ENCODE measurements around the gene DLL1. TPM values are rescaled to one million over a fixed set of nuclear protein-coding genes. Genes with fewer than 3 reads are reported as not detected.
A peak's percentile ranks its signal among the peaks of the same experiment; 100 is the strongest.

DLL1 gene
- polyA plus RNA-seq, 3 donors, result 0.17 TPM; not detected in 2

DNA sequence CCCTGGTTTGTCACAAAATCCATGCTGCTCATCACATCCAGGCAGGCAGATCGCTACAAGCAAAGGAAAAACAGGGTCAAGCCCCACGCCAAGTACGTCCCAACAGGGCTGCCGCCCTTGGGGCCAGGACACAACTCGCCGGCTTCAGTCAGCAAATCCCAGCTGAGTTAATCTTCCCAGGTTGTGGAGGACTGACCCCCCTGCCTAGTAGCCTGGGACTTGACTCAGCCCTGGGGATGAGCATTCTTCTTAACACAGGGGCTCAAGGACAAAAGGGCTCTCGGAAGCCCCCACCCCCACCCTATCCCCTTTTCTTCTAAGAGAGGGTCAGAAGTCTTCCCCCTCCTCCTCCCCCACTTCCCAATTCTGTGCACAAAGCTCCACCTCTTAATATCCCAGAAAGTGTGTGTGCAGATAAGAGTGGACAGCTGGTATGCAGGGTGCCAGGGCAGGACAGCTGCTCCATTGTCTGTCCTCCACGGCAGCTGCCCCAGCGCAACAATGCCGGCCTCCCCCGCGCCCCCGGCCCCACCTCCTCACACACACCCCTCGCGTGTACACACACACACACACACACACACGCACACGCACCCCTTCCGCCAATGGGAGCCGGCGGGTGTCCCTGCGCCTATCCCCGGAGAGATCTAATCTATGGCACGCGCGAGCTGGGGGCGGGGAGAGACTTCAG is 4.5 kb downstream of the DLL1 start:
- intact Hi-C loops (cut with micrococcal nuclease), result no loop called here
- H3K4me3 Mint-ChIP-seq, result peak overlapping the region in 1 of 2 donors; percentile 68
- H3K9me3 ChIP-seq (replicated peaks in 1 of 2; ENCODE audit: control insufficient read depth in 1 of 2, insufficient read depth in 1 of 2, low read length in 2 of 2), result peaks cover 0 to 19% of the 10 kb centered on the region in 2 donors

DNA sequence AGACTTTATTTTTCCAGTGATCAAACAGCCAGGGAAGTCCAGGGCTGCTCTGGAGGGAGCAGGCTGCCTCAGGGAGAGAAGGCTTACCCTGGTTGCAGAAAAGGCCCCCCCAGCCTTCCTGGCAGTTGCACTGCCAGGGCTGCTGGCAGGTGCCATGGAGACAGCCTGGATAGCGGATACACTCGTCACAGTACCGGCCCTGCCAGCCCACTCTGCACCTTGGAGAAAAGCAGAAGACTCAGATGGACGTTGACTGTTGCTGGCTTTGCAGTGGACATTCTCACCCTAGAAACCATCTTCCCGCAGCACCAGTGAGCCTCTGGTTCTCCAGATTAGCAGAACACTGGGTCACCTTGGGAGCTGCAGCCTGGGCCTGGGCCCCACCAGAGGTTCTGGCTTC is 5.4 kb downstream of the DLL1 start:
- H3K4me3 ChIP-seq (replicated peaks in 1 of 3; ENCODE audit: low read depth in 2 of 3, low read length in 3 of 3), result no peak overlapping the region
- H2AFZ ChIP-seq (ENCODE audit: insufficient read depth, low read depth, low read length, poor library complexity, severe bottlenecking), result no peak overlapping the region
- H3K9ac ChIP-seq (ENCODE audit: insufficient read depth, low read length, poor library complexity, severe bottlenecking), result no peak overlapping the region
- H3K9me3 ChIP-seq (replicated peaks in 1 of 2; ENCODE audit: control insufficient read depth in 1 of 2, insufficient read depth in 1 of 2, low read length in 2 of 2), result peaks cover 0 to 19% of the 10 kb centered on the region in 2 donors
- no peaks in the 10 kb centered on the region for H3K79me2 ChIP-seq (ENCODE audit: insufficient read depth, low read length)
- TF ChIP-seq, protein P1, sequence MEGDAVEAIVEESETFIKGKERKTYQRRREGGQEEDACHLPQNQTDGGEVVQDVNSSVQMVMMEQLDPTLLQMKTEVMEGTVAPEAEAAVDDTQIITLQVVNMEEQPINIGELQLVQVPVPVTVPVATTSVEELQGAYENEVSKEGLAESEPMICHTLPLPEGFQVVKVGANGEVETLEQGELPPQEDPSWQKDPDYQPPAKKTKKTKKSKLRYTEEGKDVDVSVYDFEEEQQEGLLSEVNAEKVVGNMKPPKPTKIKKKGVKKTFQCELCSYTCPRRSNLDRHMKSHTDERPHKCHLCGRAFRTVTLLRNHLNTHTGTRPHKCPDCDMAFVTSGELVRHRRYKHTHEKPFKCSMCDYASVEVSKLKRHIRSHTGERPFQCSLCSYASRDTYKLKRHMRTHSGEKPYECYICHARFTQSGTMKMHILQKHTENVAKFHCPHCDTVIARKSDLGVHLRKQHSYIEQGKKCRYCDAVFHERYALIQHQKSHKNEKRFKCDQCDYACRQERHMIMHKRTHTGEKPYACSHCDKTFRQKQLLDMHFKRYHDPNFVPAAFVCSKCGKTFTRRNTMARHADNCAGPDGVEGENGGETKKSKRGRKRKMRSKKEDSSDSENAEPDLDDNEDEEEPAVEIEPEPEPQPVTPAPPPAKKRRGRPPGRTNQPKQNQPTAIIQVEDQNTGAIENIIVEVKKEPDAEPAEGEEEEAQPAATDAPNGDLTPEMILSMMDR (IDR thresholded peaks at IDR 0.05), result no peak
- no peak overlapping the region for H3K4me2 ChIP-seq (replicated peaks; ENCODE audit: extremely low read depth, low read length, poor library complexity, severe bottlenecking)
- no peak for DNase-seq
- peaks cover 0 to 15% (median 9%) of the 10 kb centered on the region in 7 donors for H3K9me3 Mint-ChIP-seq
- H3K27ac ChIP-seq (ENCODE audit: low read depth in 1 of 2, low read length in 2 of 2), result no peak overlapping the region
- no peaks in the 10 kb centered on the region for H4K20me1 ChIP-seq (ENCODE audit: insufficient read depth, low read length)
- no peaks in the 10 kb centered on the region for H3K36me3 ChIP-seq (replicated peaks in 1 of 2; ENCODE audit: control insufficient read depth in 1 of 2, insufficient read depth in 2 of 2, low read length in 2 of 2)
- H3K4me1 Mint-ChIP-seq, result peaks cover 11% of the 10 kb centered on the region
- peaks cover 49 to 67% (median 53%) of the 10 kb centered on the region in 3 donors for H3K27me3 Mint-ChIP-seq (ENCODE audit: low read depth in 3 of 3)
- H3K36me3 Mint-ChIP-seq, result peaks cover 11% of the 10 kb centered on the region in 2 donors
- peaks cover 26 to 51% of the 10 kb centered on the region in 2 donors for H3K27me3 ChIP-seq (ENCODE audit: control insufficient read depth in 2 of 2, insufficient read depth in 2 of 2, low read length in 2 of 2)
- H3K4me3 Mint-ChIP-seq, result peak overlapping the region in 1 of 2 donors; percentile 43
- intact Hi-C loops (cut with micrococcal nuclease), result no loop called here
- peaks cover 9 to 18% of the 10 kb centered on the region in 2 donors for H3K4me1 ChIP-seq (ENCODE audit: control insufficient read depth in 1 of 2, insufficient read depth in 2 of 2, low read length in 2 of 2)
- no peak overlapping the region for H3K27ac Mint-ChIP-seq
- WGBS (ENCODE audit: insufficient coverage), result 97% methylated on average over 3 of the region's 5 CpGs

More for the DNA sequence above, 4.5 kb downstream of the DLL1 start:
- H3K27me3 Mint-ChIP-seq (ENCODE audit: low read depth in 3 of 3), result peaks cover 52 to 74% (median 59%) of the 10 kb centered on the region in 3 donors
- no peak overlapping the region for H3K9ac ChIP-seq (ENCODE audit: insufficient read depth, low read length, poor library complexity, severe bottlenecking)
- H3K27me3 ChIP-seq (ENCODE audit: control insufficient read depth in 2 of 2, insufficient read depth in 2 of 2, low read length in 2 of 2), result peaks cover 26 to 56% of the 10 kb centered on the region in 2 donors
- TF ChIP-seq, protein P1 (IDR thresholded peaks at IDR 0.05), result no peak
- no peak overlapping the region for H3K4me3 ChIP-seq (replicated peaks in 1 of 3; ENCODE audit: low read depth in 2 of 3, low read length in 3 of 3)
- no peaks in the 10 kb centered on the region for H4K20me1 ChIP-seq (ENCODE audit: insufficient read depth, low read length)
- peaks cover 12% of the 10 kb centered on the region for H3K4me1 Mint-ChIP-seq
- H3K4me2 ChIP-seq (replicated peaks; ENCODE audit: extremely low read depth, low read length, poor library complexity, severe bottlenecking), result no peak overlapping the region
- no peak overlapping the region for H2AFZ ChIP-seq (ENCODE audit: insufficient read depth, low read depth, low read length, poor library complexity, severe bottlenecking)
- H3K36me3 ChIP-seq (replicated peaks in 1 of 2; ENCODE audit: control insufficient read depth in 1 of 2, insufficient read depth in 2 of 2, low read length in 2 of 2), result no peaks in the 10 kb centered on the region
- H3K27ac ChIP-seq (ENCODE audit: low read depth in 1 of 2, low read length in 2 of 2), result no peak overlapping the region
- peaks cover 0 to 15% (median 10%) of the 10 kb centered on the region in 7 donors for H3K9me3 Mint-ChIP-seq
- no peak overlapping the region for H3K27ac Mint-ChIP-seq
- H3K36me3 Mint-ChIP-seq, result peaks cover 11% of the 10 kb centered on the region in 2 donors
- H3K4me1 ChIP-seq (ENCODE audit: control insufficient read depth in 1 of 2, insufficient read depth in 2 of 2, low read length in 2 of 2), result peaks cover 11 to 27% of the 10 kb centered on the region in 2 donors
- no peak for DNase-seq
- WGBS (ENCODE audit: insufficient coverage), result 69% methylated on average over 17 of the region's 26 CpGs
- no peaks in the 10 kb centered on the region for H3K79me2 ChIP-seq (ENCODE audit: insufficient read depth, low read length)
